LNCaP clone FGC (cell line): ENCODE data around the gene ZMIZ1.

Experiments
- DNase-seq: peaks from one replicate; pipeline ENCODE4 v3.0.0-alpha.2; 2011; ENCODE audit warnings: low read depth
- H3K4me3 ChIP-seq: 2 replicates; pipeline ENCODE4 v1.5.1; 2011; ENCODE audit warnings: mild to moderate bottlenecking, low read depth, low read length, control low read depth
- TF ChIP-seq, protein P1 (sequence below): IDR thresholded peaks from 2 replicates; pipeline ENCODE4 v1.5.1; 2012; ENCODE audit warnings: mild to moderate bottlenecking; ENCODE audit not compliant: control insufficient read depth, insufficient read depth; ENCODE audit errors: extremely low read depth

Gene ZMIZ1

DNA sequence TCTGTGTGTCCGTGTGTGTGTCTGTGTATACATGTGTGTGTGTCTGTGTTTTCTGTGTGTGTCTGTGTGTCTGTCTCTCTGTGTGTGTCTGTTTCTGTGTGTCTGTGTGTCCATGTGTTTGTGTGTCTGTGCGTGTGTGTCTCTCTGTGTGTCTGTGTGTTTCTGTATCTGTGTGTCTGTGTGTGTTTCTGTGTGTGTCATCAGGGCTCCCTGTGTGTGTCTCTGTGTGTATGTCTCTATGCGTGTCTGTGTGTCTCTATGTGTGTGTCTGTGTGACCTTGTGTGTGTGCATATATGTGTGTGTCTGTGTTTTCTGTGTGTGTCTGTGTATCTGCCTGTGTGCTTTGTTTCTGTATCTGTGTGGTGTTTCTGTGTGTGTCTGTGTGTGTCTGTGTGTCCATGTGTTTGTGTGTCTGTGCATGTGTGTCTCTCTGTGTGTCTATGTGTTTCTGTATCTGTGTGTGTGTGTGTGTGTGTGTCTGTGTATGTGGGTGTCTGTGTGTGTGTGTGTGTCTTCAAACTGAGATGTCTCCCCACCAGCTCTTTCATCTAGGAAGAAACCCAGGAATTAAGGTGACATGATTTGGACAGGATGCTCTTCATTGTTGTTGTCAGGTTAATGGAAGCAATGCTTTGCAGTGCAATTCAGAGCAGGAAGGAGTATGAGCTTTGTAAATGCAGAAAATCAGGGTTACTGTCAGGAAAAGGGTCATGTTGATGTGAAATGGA is 257.8 kb downstream of the ZMIZ1 start:
- DNase-seq = no peak
- no peak overlapping the region for H3K4me3 ChIP-seq
- TF ChIP-seq, protein P1, sequence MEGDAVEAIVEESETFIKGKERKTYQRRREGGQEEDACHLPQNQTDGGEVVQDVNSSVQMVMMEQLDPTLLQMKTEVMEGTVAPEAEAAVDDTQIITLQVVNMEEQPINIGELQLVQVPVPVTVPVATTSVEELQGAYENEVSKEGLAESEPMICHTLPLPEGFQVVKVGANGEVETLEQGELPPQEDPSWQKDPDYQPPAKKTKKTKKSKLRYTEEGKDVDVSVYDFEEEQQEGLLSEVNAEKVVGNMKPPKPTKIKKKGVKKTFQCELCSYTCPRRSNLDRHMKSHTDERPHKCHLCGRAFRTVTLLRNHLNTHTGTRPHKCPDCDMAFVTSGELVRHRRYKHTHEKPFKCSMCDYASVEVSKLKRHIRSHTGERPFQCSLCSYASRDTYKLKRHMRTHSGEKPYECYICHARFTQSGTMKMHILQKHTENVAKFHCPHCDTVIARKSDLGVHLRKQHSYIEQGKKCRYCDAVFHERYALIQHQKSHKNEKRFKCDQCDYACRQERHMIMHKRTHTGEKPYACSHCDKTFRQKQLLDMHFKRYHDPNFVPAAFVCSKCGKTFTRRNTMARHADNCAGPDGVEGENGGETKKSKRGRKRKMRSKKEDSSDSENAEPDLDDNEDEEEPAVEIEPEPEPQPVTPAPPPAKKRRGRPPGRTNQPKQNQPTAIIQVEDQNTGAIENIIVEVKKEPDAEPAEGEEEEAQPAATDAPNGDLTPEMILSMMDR = no peak

DNA sequence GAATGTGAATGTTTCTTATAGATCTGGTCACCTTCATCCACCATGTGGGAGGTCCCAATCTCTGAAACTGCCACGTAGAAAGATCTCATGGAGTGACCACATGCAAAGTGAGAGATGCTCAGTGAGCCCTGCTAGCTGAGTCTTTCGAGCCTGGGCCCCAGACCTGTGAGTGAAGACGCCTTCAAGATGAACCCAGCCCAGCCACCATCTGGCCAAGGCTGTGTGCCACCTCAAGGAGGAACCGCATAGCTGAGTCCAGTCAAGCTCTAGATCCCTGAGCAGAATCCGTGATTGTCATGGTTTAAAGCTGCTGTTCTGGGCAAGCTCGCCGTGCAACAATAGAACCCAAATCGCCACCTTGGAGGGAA is 258.3 kb downstream of the ZMIZ1 start:
- TF ChIP-seq, protein P1 = no peak
- DNase-seq = no peak
- no peak overlapping the region for H3K4me3 ChIP-seq

DNA sequence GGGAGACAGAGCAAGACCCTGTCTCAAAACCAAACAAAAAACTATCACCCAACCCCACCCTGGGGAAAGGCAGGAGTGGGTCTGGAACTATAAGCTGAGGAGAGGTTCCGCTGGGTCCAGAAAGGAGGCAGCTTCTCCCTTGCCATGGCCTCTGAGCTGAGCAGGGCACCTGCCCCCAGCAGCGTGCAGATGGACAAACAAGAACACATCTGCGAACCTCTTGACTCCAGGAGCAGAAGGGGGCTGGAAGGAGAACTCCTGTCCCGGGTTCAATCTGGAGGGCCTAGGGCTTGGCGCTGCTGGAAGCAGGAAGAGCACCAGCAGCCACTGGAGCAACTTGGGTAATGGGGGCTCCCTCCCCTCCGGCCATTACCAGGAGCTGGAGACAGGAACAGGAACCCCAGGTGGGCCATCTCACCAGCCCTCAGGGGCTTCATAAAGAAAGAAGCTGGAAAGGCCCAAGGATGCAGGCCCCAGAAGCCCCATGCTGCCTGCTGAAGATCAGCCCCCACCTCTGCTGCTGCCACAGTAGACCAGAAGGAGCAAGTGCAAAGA is 259.5 kb downstream of the ZMIZ1 start:
- TF ChIP-seq, protein P1 = no peak
- no peak overlapping the region for H3K4me3 ChIP-seq
- no peak for DNase-seq

DNA sequence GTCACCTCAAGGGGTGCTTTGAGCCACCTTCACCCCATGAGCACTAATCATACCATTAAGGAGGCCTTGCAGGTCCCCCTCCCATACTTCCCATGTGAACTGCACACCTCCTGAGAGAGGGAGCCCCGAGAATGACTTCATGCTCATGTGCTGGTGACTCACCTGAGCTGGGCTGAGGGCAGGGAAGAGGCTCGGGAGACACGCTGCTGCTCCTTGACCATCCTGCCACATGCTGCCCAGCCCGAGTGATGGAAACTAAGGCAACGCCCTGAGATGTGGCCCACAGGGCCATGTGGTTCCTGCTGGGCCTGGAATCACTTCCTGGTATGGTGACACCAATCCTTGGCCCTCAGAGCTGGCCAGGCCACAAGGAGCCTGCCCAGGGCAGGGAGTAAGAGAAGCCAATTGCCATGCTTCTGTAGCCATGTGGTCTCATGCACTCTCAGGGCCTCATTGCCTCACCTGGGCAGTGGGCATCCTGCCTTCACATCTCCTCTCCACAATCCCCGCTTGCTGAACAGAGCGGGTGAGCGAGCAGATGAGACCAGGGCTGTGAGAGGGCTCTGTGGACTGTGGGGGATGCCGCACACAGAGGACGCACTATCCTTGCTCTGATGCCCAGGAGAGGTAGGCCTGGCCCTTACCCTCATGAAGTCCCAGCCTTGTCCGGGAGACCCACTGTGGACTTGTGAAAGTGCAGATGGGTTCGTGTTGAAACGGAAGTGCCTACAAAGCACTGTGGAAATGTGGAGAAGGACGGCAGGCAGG is 260.2 kb downstream of the ZMIZ1 start:
- no peak for DNase-seq
- TF ChIP-seq, protein P1 = no peak
- H3K4me3 ChIP-seq = no peak overlapping the region

DNA sequence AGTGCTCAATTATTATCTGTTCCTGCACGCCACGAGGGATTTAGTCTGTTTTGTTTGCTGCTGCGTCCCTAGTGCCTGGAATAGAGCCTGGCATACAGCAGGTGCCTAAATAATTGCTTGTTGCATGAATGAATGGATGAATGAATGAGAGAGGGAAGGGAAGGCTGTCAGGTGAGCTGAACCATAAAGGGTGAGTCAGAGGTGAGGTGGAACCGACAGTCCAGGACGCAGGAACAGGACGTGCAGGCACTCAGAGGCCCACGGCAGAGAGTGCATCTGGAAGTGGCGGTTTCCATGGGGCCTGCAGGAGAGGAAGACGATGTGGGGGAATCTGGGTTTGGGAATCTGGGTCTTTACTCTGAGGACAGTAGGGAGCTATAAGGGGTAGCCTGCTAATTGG is 260.8 kb downstream of the ZMIZ1 start:
- TF ChIP-seq, protein P1 = no peak
- no peak for DNase-seq
- H3K4me3 ChIP-seq = no peak overlapping the region

DNA sequence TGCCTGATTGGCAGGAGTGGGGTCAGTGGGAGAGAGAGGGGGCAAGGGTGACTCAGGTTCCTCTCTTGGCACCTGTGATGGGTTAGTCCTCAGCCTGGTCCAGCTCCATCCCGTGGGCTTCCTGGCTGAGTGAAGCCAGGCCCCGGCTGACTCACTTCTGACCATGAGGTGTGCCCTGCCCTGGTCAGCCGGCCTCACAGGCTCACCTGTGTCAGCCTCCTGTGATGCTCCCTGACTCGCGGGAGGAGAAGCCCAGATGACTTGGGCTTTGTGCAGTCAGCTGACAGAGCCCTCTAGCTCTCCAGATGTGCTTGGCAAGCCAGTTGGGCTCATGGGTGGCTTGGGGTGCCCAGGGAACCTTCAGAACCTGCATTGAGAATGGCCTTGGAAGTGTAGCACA is 262.5 kb downstream of the ZMIZ1 start:
- no peak overlapping the region for H3K4me3 ChIP-seq
- TF ChIP-seq, protein P1 = no peak
- DNase-seq = no peak
